Stimulated activated CD8-positive, alpha-beta memory T cell treated with anti-CD3 and anti-CD28 coated beads, Interleukin-15, amount 100 ng/mL, for 1 hour (primary cell): Measurements from ENCODE around the gene LRRC55.

Experiments
- DNase-seq: peaks from one replicate; pipeline ENCODE4 v3.0.0-alpha.2; 2020; ENCODE audit warnings: low read depth

Gene LRRC55

DNA sequence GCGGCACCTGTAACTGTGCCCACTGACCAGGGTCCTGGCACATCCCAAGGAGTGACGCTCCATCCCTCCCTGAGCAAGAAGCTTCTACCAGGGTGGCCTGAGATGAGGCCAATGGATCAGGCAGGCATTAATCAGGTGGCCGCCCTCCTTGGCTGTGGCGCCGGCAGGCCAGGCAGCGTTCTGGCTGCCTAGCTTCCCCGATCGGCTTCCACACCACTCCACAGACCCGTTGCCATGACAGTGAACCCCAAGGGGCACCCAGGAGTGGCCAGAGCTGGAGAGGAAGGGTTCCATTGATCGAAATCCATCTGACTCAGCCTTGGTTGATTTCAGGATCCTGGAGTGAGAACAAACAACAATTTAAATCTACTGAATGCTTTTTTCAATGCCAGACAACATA, 20.5 kb downstream of the LRRC55 start:
- no peak for DNase-seq

DNA sequence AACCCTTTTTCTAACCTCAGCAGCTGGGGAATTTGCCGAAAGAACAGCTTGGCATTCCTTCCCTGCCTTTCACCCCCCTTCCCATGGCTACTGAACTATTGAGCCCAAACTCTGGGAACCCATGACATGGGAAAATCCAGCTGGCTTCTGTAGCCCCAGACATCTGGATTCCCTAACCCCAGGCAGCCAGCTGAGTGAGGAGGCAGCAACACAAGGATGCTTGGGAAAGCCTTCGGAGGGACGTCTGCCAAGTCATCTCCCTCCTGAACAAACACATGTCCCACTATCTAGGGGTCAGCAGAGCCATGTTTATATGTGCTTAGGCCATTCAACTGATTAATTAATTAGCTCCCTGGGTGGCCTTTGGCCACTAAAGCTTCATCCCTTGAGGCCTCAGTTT, 21.6 kb downstream of the LRRC55 start:
- no peak for DNase-seq

DNA sequence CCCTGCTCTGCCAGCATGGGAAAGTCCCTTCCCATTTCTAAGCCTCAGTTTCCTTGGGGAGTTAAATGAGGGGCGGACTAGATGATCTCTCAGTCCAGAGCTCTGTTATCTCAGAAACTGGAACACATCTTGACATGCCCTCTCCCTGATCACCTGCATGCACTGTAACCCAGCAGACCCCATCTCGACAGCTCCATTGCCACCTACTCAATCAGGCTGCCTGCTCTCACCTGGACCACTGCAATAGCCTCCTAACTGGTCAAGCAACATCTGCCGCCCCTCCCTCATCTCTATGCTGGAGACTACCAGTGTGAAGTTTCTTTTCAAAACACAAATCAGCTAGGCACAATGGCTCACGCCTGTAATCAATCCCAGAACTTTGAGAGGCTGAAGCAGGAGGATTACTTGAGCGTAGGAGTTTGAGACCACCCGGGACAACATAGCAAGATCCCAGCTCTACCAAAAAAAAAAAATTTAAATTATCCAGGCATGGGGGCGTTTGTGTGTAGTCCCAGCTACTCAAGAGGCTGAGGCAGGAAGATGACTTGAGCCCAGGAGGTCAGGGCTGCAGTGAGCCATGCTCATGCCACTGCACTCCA, 22.2 kb downstream of the LRRC55 start:
- no peak for DNase-seq

DNA sequence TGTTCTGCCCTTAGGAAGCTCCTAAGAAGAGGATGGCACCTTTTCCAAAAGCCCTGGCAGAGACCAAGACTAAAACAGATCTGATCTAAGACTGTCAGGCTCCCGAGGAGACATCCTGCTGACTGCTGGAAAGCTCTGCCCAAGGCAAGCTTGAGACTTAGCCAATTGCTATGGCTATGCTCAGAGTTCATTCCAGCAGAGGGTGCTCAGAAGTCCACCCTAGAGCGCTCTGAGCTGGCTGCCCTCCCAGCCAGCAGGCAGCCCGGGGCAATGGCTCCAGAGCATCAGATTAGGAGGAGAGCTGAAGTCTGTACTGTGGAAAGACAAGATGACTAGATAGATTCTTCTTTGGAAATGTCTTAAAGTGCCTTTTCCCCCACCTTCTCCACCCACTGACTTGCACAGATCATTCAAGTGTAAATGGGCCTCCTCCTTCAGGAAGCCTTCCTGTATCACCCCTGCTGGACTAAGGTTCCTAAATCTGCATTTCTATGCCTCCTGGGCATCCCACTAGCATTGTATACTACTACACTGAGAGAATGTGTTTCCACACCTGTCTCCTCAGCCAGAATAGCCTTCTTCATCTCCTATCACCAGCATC, 23.4 kb downstream of the LRRC55 start:
- DNase-seq: no peak

DNA sequence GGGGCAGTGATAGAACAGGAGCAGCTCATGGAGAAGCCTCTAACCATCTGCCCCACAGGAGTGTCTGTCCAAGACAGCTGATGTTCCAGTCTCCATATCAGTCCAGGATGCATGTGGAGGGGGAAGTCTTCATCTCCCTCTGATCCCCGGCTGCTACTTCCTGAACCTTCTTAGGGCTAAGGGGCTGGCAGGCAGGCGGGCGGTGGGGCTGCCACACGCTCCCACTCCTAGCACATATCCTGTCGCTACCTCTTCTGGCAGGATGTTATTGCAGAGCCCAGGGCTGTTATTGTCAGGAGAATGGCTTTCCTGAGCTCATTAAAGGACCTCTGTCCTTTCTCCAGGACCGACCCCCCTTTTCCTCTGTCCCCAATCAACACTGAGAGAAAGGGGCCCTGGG, 25.4 kb downstream of the LRRC55 start:
- DNase-seq: no peak

DNA sequence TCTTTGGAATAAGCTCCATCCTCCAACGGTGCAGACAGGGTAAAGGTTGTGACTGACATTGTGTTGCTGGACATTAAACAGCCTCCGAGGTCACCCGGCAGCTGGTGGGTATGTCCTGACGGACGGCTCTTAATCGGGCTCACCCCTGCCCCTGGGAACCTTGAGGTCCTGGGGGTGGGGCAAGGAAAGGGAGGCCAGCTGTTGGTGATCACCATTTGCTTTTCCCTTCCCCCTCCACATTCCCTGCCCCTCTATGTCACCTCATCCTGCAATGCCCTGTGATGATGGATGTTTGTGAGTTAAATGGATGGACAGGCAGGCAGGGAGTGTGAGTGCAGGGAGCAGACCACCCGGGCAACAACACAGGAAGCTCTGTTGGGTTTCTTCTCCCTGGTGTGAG, 29.0 kb downstream of the LRRC55 start:
- DNase-seq: no peak

DNA sequence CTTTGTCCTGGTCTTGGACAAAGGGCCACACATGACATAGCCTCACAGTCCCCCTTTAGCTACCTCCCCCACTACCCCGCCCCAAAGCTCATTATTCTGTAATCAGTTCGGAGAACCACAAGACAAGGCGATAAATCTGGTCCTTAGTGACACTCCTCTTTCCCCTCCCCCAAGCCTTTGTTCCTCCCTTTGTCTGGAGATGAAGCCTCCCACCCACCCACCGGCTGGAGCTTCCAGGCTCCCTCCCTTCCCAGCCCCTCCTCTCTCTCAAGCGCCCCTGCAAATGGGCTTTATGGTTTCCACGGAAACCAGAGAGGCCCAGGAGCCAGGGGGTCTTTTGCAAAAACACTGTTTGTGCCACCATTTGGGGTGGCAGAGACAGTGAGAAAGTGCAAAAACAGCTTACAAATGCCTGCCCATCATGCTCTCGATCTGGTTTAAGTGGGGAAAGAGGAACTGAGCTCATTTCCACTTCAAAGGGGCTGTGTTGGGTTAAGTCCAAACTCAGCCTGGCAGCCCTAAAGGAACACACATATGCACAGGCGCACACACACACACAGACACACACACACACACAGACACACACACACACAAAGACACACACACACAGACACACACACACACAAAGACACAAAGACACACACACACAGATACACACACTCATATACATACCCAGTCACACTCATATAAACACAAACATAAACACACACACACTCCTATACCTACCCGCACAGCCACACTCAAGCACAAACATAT, 31.8 kb downstream of the LRRC55 start:
- no peak for DNase-seq

DNA sequence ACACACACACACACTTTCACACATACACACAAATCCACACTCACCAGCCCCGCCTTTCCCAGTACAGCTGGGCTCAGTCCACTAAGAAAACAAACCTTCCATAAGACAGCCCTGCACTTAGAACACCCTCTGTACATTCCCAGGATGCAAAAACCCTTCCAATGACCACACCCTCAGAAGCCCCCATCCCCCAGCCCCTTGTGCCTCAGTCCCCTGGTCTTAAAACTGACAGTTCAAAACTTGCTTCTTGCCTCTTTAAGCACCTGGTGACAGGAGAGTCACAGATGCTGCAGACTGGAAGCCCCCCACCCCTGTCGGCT, 32.3 kb downstream of the LRRC55 start:
- DNase-seq: no peak

DNA sequence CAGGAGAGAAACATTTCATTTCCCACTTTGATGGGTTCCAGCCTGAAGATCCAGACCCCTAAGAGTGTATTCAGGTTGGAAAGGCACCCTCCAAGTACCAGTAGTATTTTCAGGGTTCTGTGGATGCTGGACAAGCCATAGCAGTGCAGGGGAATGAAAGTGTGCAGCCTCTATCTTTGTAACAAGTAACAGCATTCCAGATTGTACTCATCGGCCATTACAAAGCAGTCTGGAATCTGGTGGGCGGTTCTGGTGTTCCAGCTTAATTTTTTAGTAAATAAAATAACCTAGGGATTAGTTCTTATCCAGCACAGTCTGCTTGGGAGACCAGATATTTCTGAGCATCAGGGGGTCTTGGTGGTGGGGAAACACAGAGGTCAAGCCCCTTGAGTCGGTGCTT, 32.7 kb downstream of the LRRC55 start:
- DNase-seq: no peak

DNA sequence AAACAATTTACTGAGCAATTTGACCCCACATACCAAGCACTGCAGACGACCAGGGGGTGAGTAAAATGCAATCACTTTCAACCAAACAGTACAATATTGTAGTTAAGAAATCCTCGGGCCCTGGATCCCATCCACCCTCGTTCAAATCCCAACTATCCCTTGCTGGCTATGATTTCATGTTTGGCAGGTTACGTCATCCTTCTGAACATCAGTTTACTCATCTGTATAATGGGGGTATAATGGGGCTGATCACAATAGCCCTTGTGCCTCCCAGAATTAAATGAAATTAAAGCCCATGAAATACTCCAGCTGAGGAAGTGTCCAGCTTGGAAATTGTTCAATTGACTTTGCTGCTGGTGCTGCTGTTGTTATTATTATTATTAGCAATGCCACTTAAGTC, 34.7 kb downstream of the LRRC55 start:
- no peak for DNase-seq

DNA sequence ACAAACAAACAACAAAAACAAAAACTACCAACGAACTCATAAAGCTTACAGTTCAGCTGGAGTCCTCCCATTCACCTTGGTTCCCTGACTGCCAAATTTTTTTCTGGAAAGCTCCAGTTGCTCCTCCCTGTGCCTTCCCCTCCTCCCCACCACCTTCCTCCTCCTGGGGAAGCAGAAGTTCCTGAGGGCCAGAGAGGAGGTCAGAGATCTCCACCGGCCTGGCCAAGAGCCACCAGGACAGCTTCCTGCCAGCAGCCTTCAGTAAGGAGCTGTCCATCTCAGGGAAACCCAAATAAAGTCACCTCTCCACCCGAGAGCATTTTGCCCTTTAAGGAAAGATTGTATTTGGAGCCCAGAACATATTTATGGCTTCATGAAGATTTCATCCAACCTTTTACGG, 35.3 kb downstream of the LRRC55 start:
- DNase-seq: no peak

DNA sequence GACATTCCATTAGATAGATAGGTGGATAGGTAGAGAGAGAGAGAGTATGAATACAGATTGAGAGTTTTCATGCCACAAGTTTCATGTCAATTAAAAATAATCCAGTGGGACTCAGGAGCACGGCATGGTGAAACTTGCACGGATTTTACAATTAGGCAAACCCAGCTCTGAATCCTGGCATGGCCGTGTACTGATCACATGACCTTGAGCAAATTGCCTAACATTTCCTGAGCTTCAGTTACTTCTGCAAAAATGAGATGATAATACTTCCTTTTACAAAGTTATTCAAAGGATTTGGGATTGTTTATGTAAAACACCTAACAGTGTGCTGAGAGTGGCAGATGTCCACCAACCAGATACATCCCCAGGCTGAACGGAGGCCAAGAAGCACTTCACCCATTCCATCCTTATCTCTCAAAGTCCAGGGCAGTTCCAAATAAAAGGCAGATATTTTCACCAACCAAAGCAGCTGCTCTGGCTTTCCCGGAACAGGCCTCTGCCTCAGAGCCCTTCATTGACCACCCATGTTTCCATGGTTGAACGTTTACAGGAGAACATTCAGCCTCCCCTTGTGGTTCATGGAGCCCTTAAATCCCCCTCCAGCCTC, 37.4 kb downstream of the LRRC55 start:
- DNase-seq: no peak

DNA sequence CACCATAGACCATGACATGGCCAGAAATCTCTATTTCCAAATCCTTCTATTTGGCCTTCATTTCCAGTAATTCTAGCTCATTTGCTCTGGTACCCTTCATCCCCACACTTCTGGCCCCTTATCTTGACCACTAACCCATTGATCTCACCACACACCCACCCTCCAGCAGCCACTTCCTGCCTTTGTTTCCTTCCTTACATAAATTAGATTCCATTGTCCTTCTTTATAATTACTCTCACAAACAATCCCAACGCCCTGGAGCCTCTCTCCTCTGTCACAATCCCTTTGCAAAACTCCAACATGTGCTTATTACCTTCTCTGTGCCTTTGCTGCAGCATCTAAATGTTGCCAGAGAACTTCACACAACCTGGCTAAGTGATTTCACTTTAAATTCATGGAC, 40.5 kb downstream of the LRRC55 start:
- no peak for DNase-seq

DNA sequence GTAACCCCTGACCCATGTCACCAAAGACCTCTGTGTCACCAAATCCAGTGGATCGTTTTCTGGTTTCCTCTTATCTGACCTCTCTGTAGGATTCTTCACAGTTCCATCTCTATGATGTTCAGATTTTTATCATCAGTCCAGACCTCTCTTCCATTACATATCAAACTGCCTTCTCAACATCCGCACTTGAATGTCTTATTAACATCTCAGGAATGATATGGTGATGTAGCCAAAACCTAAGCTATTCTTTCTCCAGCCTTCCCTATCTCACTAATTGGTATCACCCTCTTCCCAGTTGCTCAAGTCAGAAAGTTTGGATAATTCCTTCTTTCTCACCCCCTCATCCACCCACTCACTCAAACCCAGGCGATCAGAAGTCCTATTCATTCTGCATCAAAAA, 41.8 kb downstream of the LRRC55 start:
- no peak for DNase-seq

DNA sequence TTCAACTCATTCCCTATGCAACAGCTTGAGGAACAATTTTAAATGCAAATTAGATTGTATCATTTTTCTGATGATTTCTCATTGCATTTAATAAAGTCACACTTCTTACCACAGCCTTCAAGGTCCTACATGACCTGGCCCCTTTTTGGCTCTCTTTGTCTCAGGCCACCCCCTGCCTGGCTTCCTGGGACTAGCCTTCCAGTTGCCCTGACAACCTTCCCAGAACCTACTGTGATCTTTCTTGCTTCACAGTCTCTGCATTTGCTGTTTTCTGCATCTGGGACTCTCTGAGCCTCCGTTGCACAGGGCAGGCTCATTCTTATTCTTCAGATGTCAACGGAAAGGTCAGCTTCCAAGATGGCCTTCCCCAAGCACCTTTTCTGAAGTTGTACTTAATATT, 42.4 kb downstream of the LRRC55 start:
- no peak for DNase-seq

DNA sequence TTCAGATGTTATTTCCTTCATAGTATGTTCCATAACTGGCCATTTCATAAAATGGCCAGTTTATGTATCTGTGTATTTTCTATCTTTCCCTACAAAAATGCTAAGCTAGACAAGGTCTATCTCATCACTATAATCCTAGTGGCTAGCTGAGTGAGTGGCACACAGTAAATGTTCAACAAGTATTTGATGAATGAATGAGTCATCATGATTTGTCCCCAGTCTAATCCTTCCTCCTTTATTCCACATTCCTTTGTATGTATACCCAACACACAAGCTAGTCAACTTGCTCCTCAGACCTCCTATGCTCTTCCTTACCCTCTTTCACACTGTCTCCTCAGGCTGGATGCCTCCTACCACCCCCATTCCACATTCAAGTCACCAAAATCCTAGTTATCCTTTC, 42.8 kb downstream of the LRRC55 start:
- DNase-seq: no peak

DNA sequence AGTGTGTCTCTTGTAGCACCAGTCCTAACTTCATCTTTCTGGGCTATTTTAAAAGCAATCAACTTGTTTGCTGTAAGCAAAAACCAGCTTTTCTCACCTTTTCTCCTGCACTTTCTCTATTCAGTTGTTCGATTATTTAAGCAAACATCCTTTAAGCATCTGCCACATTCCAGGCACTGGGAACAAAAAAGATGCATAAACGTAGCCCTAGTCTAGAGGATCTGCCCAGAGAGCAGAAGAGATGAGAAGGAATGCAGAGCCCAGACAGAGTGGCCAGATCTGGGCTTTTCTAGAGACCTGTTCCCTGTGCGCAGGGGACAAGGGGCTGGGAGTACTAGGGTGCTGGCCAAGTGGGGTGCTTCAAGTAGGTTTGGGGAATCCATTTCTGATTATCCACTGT, 46.8 kb downstream of the LRRC55 start:
- no peak for DNase-seq

DNA sequence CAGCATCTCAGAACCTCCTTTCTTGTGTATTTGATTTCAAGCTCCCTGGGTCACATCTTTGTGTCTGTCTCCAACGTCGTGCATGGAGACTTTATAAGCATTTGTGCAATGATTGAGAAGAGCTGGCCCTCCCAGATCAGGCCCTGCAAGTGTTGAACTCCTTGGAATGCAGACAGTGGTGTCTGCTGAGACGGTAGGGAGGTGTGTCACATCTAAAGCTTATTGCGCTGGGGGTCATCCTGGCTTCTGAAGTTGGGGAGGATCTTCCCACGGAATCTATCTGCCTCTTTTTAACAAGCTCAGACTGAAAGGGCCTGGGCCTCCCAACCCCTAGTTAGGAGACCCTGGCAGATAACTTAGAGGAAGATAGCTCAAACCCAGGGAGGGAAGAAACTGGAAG, 48.6 kb downstream of the LRRC55 start:
- no peak for DNase-seq

DNA sequence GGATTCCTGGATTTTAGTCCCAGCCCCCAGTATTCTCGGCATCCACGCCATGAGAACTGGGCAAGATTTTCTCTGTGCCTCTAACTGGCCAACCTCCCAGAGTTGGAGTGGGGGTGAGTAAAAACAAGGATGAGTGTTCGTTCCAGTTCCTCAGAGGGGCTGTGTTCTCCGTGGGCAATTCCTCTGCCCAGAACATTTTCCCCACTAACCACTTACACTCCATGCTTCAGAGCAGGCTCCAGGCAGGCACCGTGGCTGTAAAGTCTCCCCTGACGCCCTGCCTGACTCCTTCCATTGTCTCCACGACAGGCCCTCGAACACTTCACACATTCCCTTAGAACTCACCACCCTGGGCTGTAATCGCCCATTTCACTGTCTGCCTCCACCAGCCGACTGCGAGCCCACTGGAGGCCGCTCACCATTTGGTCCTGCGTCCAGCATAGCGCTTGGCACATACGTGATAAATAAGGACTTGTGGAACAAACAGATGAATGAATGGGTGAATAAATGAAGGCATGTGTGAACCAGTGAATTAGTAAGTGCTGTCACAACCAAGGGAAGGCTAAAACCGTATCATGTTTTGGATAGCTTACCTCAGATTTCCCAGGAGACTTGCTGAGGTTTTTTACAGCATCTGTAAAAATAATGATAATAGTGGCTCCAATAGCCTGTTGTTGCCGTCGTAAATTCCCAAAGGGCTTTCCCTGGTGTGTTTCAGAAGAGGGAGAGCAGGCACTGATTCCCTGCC, 49.2 kb downstream of the LRRC55 start:
- DNase-seq: no peak

DNA sequence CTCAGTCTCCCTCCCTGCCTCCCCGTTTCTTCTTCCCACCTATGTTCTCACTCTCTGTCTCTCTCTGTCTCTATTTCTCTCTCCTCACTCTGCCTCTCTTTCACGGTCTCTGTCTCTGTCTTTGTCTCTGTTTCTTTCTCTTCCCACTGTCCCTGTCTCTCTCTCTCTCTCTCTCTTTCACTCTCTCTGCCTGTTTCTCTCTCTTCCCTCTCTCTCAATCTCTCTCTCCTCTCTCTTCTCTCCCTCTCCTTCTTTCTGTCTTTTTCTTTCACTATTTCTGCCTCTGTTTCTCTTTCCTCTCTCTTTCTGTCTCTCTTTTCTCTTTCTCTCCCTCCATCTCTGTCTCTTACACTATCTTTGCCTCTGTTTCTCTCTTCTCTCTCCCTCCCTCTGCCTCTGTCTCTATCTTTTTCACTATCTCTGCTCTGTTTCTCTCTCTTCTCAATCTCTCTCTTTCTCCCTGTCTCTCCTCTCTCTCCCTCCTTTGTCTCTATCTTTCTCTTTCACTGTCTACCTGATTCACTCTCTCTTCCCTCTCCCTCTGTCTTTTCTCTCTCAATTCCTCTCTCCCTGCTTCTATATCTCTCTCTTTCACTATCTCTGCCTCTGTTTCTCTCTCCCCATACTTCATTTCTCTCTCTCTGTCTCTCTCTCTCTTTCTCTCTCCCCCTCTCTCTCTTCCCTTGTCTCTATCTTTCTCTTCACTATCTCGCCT, 49.9 kb downstream of the LRRC55 start:
- no peak for DNase-seq

DNA sequence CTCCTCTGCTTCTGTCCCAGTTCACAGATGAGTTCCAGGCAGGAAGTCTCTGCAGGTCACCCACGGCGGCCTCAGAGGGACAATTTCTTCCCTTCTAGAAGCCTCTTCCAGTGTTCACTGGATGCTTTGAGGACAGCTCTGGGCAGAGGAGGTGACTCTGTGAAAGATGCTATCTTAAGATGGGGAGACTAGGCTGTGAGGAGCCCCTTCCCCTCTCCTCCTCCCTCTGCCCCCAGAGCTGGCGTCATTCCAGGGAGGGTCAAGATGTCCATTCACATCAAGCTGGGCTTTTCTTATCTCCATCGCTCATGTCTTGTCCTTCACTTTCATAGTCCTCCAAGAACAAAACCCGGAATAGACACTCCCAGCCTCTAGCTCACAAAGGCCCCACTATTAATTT, 51.9 kb downstream of the LRRC55 start:
- DNase-seq: no peak
